Activated naive CD8-positive, alpha-beta T cell treated with anti-CD3 and anti-CD28 coated beads for 36 hours (primary cell): ENCODE results near the gene TMCC3. TPM values are rescaled to one million over a fixed set of nuclear protein-coding genes. Genes with fewer than 3 reads are reported as not detected.
A peak's percentile ranks its signal among the peaks of the same experiment; 100 is the strongest.

Source experiments
- DNase-seq: peaks from one replicate; pipeline ENCODE4 v3.0.0; 2021
- H3K27ac Mint-ChIP-seq: one replicate; pipeline ENCODE4 v1.8.0; 2022; ENCODE audit warnings: mild to moderate bottlenecking, moderate library complexity, mixed read lengths
- H3K27me3 Mint-ChIP-seq: one replicate; pipeline ENCODE4 v1.8.0; 2022; ENCODE audit warnings: mild to moderate bottlenecking, mixed read lengths
- H3K36me3 Mint-ChIP-seq: one replicate; pipeline ENCODE4 v1.8.0; 2021; ENCODE audit warnings: mild to moderate bottlenecking, mixed read lengths
- H3K4me1 Mint-ChIP-seq: one replicate; pipeline ENCODE4 v1.8.0; 2021; ENCODE audit warnings: mixed read lengths
- H3K4me3 Mint-ChIP-seq: one replicate; pipeline ENCODE4 v1.8.0; 2022; ENCODE audit warnings: mild to moderate bottlenecking, moderate library complexity, mixed read lengths
- H3K9me3 Mint-ChIP-seq: one replicate; pipeline ENCODE4 v1.8.0; 2022; ENCODE audit warnings: mixed read lengths
- total RNA-seq, 2 experiments: library from RNA; stranded (reverse); gene quantifications; one replicate each; pipeline ENCODE4 v1.2.3, GENCODE V29; 2021

Gene TMCC3
- total RNA-seq, 2 experiments from 2014 or later = 0.10 to 0.19 TPM

DNA sequence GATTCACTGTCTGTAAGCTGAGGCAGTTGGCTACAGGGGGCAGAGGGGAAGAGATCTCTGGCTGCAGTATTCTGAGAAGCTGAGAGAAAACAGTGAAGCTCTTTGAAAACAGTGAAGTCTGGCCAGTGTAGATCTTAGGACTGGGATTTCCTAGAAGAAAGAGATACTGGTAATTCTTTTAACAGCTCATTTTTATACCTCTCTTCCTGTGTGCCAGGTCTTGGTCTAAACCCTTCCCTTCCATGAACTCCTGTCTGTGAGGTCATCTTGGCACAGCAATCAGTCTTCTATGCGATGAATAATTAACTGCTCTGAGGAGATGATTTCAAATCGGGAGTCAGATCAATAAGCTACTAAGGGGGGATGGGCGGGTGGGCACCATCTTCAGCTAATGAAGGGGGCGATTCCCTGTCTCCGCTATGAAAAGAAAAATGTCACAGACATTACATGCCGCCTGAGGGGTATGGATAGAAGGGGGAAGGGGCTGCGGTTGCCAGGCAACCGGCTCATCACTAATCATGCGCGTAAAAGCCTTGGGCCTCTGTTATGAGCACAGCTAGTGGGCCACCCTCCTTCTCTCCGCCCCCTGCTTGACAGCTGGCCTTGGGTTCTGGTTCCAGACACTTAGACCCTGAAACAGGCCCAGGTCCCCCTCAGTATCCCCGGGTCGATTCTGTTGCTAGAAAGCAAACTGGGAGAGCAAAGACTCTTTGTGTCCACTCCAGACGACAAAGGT lies 115.4 kb downstream of the TMCC3 start:
- Mint-ChIP-seq H3K4me3 (no peak overlapping the region), H3K4me1 (peaks cover 4% of the 10 kb centered on the region), H3K36me3 (no peaks in the 10 kb centered on the region), H3K9me3 (no peaks in the 10 kb centered on the region), H3K27ac (no peak overlapping the region), H3K27me3 (peaks cover 9% of the 10 kb centered on the region)
- no peak for DNase-seq

GRCh38 chr12:94534278-94534677 lies 116.1 kb downstream of the TMCC3 start:
- Mint-ChIP-seq H3K27me3 (peaks cover 12% of the 10 kb centered on the region), H3K4me1 (peaks cover 4% of the 10 kb centered on the region), H3K9me3 (no peaks in the 10 kb centered on the region), H3K36me3 (no peaks in the 10 kb centered on the region), H3K27ac (no peak overlapping the region), H3K4me3 (no peak overlapping the region)
- no peak for DNase-seq

GRCh38 chr12:94532490-94533422 lies 117.6 kb downstream of the TMCC3 start:
- no peak overlapping the region for H3K27ac Mint-ChIP-seq
- no peaks in the 10 kb centered on the region for H3K9me3 Mint-ChIP-seq
- no peaks in the 10 kb centered on the region for H3K36me3 Mint-ChIP-seq

DNA sequence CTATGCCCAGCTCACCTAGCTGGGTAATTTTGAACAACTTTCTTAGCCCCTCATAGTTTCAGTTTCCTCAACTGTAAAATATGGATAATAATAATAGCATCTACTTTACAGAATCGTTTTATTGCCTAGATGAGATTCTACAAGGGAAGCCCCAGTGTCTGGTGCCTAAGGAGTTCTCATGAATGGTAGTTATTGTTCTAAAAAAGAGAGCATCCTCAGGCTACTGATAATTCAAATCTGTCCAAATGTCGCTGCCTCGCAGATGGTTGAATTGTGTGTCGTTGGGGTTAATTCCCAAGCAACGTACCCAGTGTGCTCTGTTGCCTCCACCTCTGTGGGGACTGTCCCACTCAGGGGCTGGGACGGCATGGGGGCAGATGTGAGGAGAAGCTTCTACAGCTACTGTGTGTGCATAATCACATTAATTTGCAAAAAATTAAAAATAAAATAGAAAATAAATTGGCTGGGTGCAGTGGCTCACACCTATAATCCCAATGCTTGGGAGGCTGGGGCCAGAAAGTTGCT lies 119.1 kb downstream of the TMCC3 start:
- Mint-ChIP-seq H3K4me3 (no peak overlapping the region), H3K9me3 (no peaks in the 10 kb centered on the region), H3K27ac (no peak overlapping the region), H3K4me1 (peaks cover 4% of the 10 kb centered on the region), H3K27me3 (peaks cover 15% of the 10 kb centered on the region), H3K36me3 (no peaks in the 10 kb centered on the region)
- no peak for DNase-seq

More at GRCh38 chr12:94532490-94533422, 117.6 kb downstream of the TMCC3 start:
- H3K27me3 Mint-ChIP-seq = peaks cover 15% of the 10 kb centered on the region
- H3K4me3 Mint-ChIP-seq = no peak overlapping the region
- H3K4me1 Mint-ChIP-seq = peaks cover 4% of the 10 kb centered on the region
- peak; percentile 68 for DNase-seq

- Mint-ChIP-seq H3K36me3 (no peaks in the 10 kb centered on the region), H3K9me3 (no peaks in the 10 kb centered on the region), H3K27ac (no peak overlapping the region), H3K4me3 (no peak overlapping the region), H3K4me1 (no peaks in the 10 kb centered on the region), H3K27me3 (peaks cover 6% of the 10 kb centered on the region)
- no peak for DNase-seq
Observed at GRCh38 chr12:94525951-94526350, 124.4 kb downstream of the TMCC3 start.

Other genes starting within 250 kb of the TMCC3 start
- 10 to 100 TPM; 16.3 to 20.8 TPM for gene CEP83, start 190.7 kb downstream of the TMCC3 start, total RNA-seq